ENCODE results near the gene POFUT1.
"Not testable (repeated sequence)": the region's sequence is repeated elsewhere in the genome, so short reads cannot be mapped to it uniquely, and the experiment has no call there.

POFUT1 gene

GRCh38 chr20:32236819-32237218, 29.1 kb downstream of the POFUT1 start:
- DNase-seq, result no peak

- no peak for DNase-seq
These were observed 29.7 kb downstream of the POFUT1 start for GRCh38 chr20:32237419-32237818.

- no peak for DNase-seq
These were observed 31.1 kb downstream of the POFUT1 start for GRCh38 chr20:32238483-32239425.

GRCh38 chr20:32240205-32240604, 32.5 kb downstream of the POFUT1 start:
- no peak for DNase-seq

- DNase-seq, result no peak
These were observed 34.1 kb downstream of the POFUT1 start for GRCh38 chr20:32241807-32242206.

- DNase-seq, result no peak
These were observed 36.6 kb downstream of the POFUT1 start for GRCh38 chr20:32244150-32244823.

GRCh38 chr20:32244959-32245358, 37.3 kb downstream of the POFUT1 start:
- DNase-seq, result no peak

- not testable (repeated sequence) for DNase-seq
These were observed 38.5 kb downstream of the POFUT1 start for GRCh38 chr20:32246208-32246607.

- peak; percentile 20 for DNase-seq
These were observed 40.4 kb downstream of the POFUT1 start for GRCh38 chr20:32248043-32248442.

GRCh38 chr20:32249030-32249738, 41.5 kb downstream of the POFUT1 start:
- DNase-seq, result no peak

- no peak for DNase-seq
These were observed 43.8 kb downstream of the POFUT1 start for GRCh38 chr20:32251470-32251869.

- no peak for DNase-seq
These were observed 44.5 kb downstream of the POFUT1 start for GRCh38 chr20:32252189-32252588.

GRCh38 chr20:32260973-32261372, 53.3 kb downstream of the POFUT1 start:
- DNase-seq, result not testable (repeated sequence)

- DNase-seq, result no peak
These were observed 54.0 kb downstream of the POFUT1 start for GRCh38 chr20:32261644-32262043.

- no peak for DNase-seq
These were observed 55.8 kb downstream of the POFUT1 start for GRCh38 chr20:32263398-32263954.

GRCh38 chr20:32271620-32272019, 63.9 kb downstream of the POFUT1 start:
- no peak for DNase-seq

GRCh38 chr20:32274359-32274758, 66.7 kb downstream of the POFUT1 start:
- DNase-seq, result no peak

- not testable (repeated sequence) for DNase-seq
These were observed 67.5 kb downstream of the POFUT1 start for GRCh38 chr20:32275163-32275562.

GRCh38 chr20:32277361-32278198, 69.9 kb downstream of the POFUT1 start, which contains the start of gene KIF3B:
TSS of gene KIF3B (plus strand) at chr20:32277651. CDS start at chr20:32309778, 32,127 bp downstream.
- DNase-seq, result peak; percentile 91

- no peak for DNase-seq
These were observed 70.5 kb downstream of the POFUT1 start for GRCh38 chr20:32278199-32278643.

- DNase-seq, result no peak
These were observed 74.0 kb downstream of the POFUT1 start for GRCh38 chr20:32281711-32282110.

- DNase-seq, result no peak
These were observed 74.8 kb downstream of the POFUT1 start for GRCh38 chr20:32282461-32282860.

Data from fibroblast of skin of right biceps (primary cell).